Left kidney (tissue), 2 donors: ENCODE measurements around the gene MRPL51. TPM values are rescaled to one million over a fixed set of nuclear protein-coding genes. Genes with fewer than 3 reads are reported as not detected.

Experiments
- DNase-seq: peaks from one replicate; pipeline ENCODE4 v3.0.0-alpha.2; 2013
- polyA plus RNA-seq: library from polyadenylated mRNA; unstranded; fragments of 120-200 nt; gene quantifications from one replicate; pipeline ENCODE4 v1.2.1, GENCODE V29; 2013; ENCODE audit not compliant: insufficient read length

MRPL51 gene
- polyA plus RNA-seq, 1 donor: 170 TPM

DNA sequence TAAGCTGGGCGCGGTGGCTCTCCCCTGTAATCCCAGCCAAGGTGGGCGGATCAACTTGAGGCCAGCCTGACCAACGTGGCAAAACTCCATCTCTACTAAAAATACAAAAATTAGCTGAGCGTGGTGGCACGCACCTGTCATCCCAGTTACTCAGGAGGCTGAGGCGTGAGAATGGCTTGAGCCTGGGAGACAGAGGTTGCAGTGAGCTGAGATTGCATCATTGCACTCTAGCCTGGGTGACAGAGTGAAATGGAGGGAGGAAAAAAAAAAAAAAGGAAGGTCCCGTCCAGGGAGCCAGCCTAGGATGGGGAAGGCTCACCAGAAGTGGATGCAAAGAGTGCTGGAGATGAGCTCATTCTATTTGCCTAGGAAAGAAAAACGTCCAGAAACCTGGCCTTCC, 50.2 kb downstream of the MRPL51 start:
- DNase-seq: no peak

Other genes starting within 250 kb of the MRPL51 start
- gene PLEKHG6, start 182.6 kb downstream of the MRPL51 start, polyA plus RNA-seq: 5.6 TPM
- gene TNFRSF1A, start 151.2 kb downstream of the MRPL51 start, polyA plus RNA-seq: 89.8 TPM
- gene SCNN1A, start 117.7 kb downstream of the MRPL51 start, polyA plus RNA-seq: 80.1 TPM
- gene LTBR, start 109.1 kb downstream of the MRPL51 start, polyA plus RNA-seq: 58.2 TPM
- gene CD27, start 48.3 kb downstream of the MRPL51 start, polyA plus RNA-seq: 1.2 TPM
- gene TAPBPL, start 41.2 kb downstream of the MRPL51 start, polyA plus RNA-seq: 15.4 TPM
- 13.5 TPM for gene VAMP1, start 22.6 kb downstream of the MRPL51 start, polyA plus RNA-seq
- 83.5 TPM for gene NCAPD2, start 840 bp upstream of the MRPL51 start, polyA plus RNA-seq
- 1,959 TPM for gene GAPDH, start 41.3 kb upstream of the MRPL51 start, polyA plus RNA-seq
- gene IFFO1, start 62.8 kb upstream of the MRPL51 start, polyA plus RNA-seq: 14.5 TPM
- gene NOP2, start 75.0 kb upstream of the MRPL51 start, polyA plus RNA-seq: 33.4 TPM
- 328 TPM for gene CHD4, start 114.1 kb upstream of the MRPL51 start, polyA plus RNA-seq
- 0.91 TPM for gene LPAR5, start 142.7 kb upstream of the MRPL51 start, polyA plus RNA-seq
- gene ACRBP, start 154.2 kb upstream of the MRPL51 start, polyA plus RNA-seq: 6.0 TPM
- 109 TPM for gene ING4, start 169.9 kb upstream of the MRPL51 start, polyA plus RNA-seq
- 98.0 TPM for gene ZNF384, start 196.1 kb upstream of the MRPL51 start, polyA plus RNA-seq
- gene PIANP, start 207.6 kb upstream of the MRPL51 start, polyA plus RNA-seq: 12.1 TPM
- gene COPS7A, start 230.8 kb upstream of the MRPL51 start, polyA plus RNA-seq: 61.9 TPM